ENCODE measurements around the gene SHANK2.

SHANK2 gene

GRCh38 chr11:71252269-71252769 is at the start of gene SHANK2:
SHANK2 (minus strand) TSS chr11:71252577; CDS start chr11:71147326, 105,251 bp downstream.
- no peak for DNase-seq (ENCODE audit: low read depth)

- no peak for DNase-seq (ENCODE audit: low read depth)
Observed at GRCh38 chr11:71301858-71302533, 49.6 kb upstream of the SHANK2 start.

- DNase-seq (ENCODE audit: low read depth): no peak
Observed at GRCh38 chr11:71301046-71301857, 48.9 kb upstream of the SHANK2 start.

GRCh38 chr11:71300187-71300586 is 47.8 kb upstream of the SHANK2 start:
- no peak for DNase-seq (ENCODE audit: low read depth)

GRCh38 chr11:71298761-71299181 is 46.4 kb upstream of the SHANK2 start:
- DNase-seq (ENCODE audit: low read depth): no peak

GRCh38 chr11:71298016-71298550 is 45.7 kb upstream of the SHANK2 start:
- DNase-seq (ENCODE audit: low read depth): no peak

GRCh38 chr11:71294846-71295600 is 42.6 kb upstream of the SHANK2 start:
- no peak for DNase-seq (ENCODE audit: low read depth)

GRCh38 chr11:71293961-71294782 is 41.8 kb upstream of the SHANK2 start:
- DNase-seq (ENCODE audit: low read depth): no peak

GRCh38 chr11:71286701-71287643 is 34.6 kb upstream of the SHANK2 start:
- no peak for DNase-seq (ENCODE audit: low read depth)

GRCh38 chr11:71285111-71285510 is 32.7 kb upstream of the SHANK2 start:
- no peak for DNase-seq (ENCODE audit: low read depth)

- no peak for DNase-seq (ENCODE audit: low read depth)
Observed at GRCh38 chr11:71284525-71285092, 32.2 kb upstream of the SHANK2 start.

GRCh38 chr11:71283971-71284441 is 31.6 kb upstream of the SHANK2 start:
- no peak for DNase-seq (ENCODE audit: low read depth)

GRCh38 chr11:71282581-71283351 is 30.4 kb upstream of the SHANK2 start:
- no peak for DNase-seq (ENCODE audit: low read depth)

- no peak for DNase-seq (ENCODE audit: low read depth)
Observed at GRCh38 chr11:71281831-71282230, 29.5 kb upstream of the SHANK2 start.

- no peak for DNase-seq (ENCODE audit: low read depth)
Observed at GRCh38 chr11:71281204-71281603, 28.8 kb upstream of the SHANK2 start.

- DNase-seq (ENCODE audit: low read depth): no peak
Observed at GRCh38 chr11:71279916-71280645, 27.7 kb upstream of the SHANK2 start.

- no peak for DNase-seq (ENCODE audit: low read depth)
Observed at GRCh38 chr11:71272161-71272560, 19.8 kb upstream of the SHANK2 start.
